GM21619 (cell line): Measurements from ENCODE around the gene MAS1L.
"Not testable (repeated sequence)": the region's sequence is repeated elsewhere in the genome, so short reads cannot be mapped to it uniquely, and the experiment has no call there.

Experiments
- ATAC-seq: cut with Tn5 transposase; IDR thresholded peaks from one replicate; pipeline ENCODE4 v1.9.1; 2021; ENCODE audit not compliant: unreplicated experiment

Gene MAS1L

DNA sequence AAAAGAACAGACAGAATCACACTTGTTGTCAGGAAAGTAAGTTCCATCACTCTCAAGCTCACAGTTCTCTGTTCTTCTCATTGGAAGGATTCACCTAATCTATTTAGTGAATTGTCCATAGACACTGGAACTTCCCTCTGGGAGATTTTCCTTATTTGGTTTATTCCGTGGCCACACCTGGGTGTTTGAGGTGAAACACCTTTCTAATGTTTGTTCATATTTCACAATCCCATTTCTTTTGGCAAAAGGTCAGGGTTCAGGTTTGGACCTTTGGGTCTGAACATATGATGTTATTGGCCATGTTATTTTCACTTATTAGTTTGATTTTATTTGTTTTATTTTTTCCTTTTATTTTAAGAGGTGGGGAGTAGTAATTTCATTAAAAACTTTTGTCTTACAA is 4.0 kb downstream of the MAS1L start:
- no peak for ATAC-seq

GRCh38 chr6:29483186-29483585 is 4.6 kb downstream of the MAS1L start:
- no peak for ATAC-seq

- ATAC-seq: no peak
These were observed 8.2 kb downstream of the MAS1L start for GRCh38 chr6:29479560-29479959.

DNA sequence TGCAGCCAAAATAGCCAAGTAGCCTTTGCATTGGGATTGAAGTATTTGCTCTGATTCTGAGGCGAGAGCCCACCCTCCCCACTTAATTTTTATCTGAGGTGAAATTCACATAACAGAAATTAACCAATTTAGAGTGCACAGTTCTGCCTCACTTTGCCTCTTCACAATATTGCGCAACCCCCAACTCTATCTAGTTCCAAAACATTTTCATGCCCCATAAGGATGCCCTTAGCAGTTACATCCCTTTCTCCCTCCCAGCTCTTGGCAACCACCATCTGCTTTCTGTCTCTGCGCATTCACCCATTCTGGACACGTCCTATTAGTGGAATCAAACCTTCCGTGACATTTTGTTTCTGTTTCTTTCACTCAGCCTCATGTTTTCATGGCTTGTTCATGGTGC is 9.0 kb downstream of the MAS1L start:
- ATAC-seq: no peak

DNA sequence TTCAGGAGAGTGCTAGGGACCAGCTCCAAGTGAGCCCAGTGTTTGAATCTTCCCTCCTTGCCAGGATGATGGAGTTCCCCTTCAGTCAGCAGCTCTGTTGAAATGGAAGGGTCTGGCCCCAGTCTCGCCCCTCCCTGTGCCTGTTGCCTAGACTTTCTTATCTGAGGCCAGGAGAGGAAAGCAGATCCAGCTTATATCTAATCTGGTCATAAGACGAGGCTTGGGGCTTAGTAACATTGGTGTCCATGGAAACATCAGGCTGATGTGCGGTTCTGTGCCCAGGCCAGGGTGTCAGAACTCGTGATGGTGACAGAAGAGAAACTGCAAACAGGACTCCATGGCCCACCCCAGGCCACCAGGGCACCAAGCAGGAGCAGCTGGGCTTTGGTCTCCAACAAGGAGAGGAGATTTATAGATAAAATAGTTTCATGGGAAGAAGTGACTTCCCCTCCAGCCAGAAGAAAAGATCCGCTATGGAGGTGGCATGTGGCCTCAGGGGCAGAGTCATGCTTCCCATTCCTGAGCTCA is 9.8 kb downstream of the MAS1L start:
- ATAC-seq: no peak

GRCh38 chr6:29474996-29475395 is 12.8 kb downstream of the MAS1L start:
- no peak for ATAC-seq

DNA sequence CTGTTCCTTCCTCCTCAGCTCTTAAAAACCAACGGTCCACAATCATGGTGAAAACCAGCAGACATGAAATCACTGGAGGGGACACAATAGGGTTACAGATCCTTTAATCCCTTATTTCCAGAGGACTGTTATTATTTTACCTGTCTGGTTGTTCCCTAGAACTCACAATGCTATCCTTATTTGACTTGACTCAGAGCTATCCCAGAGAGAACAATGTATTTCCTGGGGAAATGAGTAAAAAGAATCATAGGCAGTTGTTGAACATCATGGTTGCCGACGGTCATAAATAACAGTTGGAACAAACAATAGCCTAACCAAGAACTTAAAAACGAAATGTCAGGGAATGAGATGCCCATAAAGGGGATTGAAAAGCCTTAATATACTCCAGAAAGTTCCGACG is 21.5 kb downstream of the MAS1L start:
- no peak for ATAC-seq

DNA sequence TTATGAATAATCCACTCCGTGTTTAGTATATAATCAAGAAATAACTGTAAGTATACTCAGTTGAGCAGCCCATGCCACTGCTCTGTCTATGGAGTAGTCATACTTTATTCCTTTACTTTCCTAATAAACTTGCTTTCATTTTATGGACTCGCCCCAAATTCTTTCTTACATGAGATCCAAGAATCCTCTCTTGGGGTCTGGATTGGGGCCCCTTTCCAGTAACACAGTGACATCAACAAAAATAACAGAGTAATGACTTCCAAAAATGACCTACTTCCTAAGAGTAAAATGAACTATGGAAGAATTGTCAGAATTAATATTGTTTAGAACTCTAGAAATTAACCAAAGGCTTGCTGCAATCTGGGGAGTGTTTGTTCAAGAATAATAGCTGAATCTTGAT is 22.0 kb downstream of the MAS1L start:
- ATAC-seq: no peak

DNA sequence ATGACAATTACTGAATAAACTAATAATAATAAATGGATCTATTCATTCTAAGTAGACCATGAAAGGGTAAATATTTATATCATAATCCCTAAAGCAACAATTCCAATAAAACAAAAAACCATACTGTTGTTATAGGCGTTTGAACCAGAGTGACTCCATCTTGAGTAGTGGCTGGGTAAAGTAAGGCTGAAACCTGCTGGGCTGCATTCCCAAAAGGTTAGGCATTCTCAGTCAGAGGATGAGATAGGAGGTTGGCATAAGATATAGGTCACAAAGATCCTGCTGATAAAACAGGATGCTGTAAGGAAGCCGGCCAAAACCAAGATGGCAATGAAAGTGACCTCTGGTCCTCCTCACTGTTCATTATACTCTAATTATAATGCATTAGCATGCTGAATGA is 22.5 kb downstream of the MAS1L start:
- ATAC-seq: no peak

DNA sequence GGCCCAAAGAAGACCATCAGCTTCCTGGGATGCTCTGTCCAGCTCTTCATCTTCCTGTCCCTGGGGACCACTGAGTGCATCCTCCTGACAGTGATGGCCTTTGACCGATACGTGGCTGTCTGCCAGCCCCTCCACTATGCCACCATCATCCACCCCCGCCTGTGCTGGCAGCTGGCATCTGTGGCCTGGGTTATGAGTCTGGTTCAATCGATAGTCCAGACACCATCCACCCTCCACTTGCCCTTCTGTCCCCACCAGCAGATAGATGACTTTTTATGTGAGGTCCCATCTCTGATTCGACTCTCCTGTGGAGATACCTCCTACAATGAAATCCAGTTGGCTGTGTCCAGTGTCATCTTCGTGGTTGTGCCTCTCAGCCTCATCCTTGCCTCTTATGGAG is 25.7 kb downstream of the MAS1L start:
- no peak for ATAC-seq

DNA sequence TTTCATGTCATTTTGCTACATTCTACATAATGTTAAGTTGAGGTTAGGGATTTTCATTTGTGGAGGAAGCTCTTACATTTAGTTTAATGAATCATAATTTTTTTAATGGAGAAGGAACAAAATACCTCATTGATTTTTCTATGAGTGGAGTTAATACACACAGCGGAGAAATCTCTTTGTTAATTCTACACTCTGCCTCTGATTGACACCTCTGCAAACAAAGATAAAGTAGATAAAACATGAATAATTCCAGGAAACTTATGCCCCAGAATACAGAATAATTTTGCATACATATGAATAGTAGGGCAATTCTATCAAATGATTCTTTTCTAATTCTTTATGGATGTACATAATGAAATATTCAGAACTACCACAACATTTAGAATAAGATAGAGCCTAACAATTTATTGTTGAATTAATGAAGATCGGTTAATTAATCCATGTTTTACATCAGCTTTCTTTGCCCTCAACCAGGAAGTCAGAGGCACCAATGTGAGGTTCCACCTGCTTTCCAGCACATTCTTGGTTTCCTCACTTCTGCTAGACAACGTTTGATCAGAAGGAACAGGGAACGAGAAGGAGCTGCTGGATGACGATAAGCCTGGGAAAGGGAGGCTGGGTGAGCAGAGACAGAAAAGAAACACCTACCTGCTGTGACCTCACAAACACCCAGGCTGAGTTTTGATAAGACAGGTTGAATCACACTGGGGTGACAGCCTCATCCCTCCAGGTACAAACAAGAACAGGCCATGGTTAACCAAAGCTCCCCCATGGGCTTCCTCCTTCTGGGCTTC is 26.5 kb downstream of the MAS1L start:
- ATAC-seq: no peak

- ATAC-seq: no peak
These were observed 30.8 kb downstream of the MAS1L start, which contains the start of the genes OR11A1 and OR2H1 for GRCh38 chr6:29456971-29457370. Gene OR11A1, minus strand, starts transcription at chr6:29457071. Its CDS starts 29,430 bp downstream, at chr6:29427641. Gene OR2H1, plus strand, starts transcription at chr6:29457155. Its CDS starts 4,615 bp downstream, at chr6:29461770.

- ATAC-seq: no peak
These were observed 36.1 kb downstream of the MAS1L start for GRCh38 chr6:29451471-29452193.

- no peak for ATAC-seq
These were observed 40.1 kb downstream of the MAS1L start for GRCh38 chr6:29447670-29448069.

GRCh38 chr6:29444031-29444430 is 43.7 kb downstream of the MAS1L start:
- ATAC-seq: not testable (repeated sequence)

- ATAC-seq: no peak
These were observed 45.0 kb downstream of the MAS1L start for GRCh38 chr6:29442719-29443118.

- no peak for ATAC-seq
These were observed 48.8 kb downstream of the MAS1L start, which contains the start of gene OR10C1 for GRCh38 chr6:29439006-29439405. Gene OR10C1, plus strand, starts transcription at chr6:29439306. Its CDS starts 710 bp downstream, at chr6:29440016.

GRCh38 chr6:29436730-29437129 is 51.0 kb downstream of the MAS1L start:
- ATAC-seq: not testable (repeated sequence)
